GM19023 (cell line): ENCODE data around the gene SLC47A2.
"Not testable (repeated sequence)": the region's sequence is repeated elsewhere in the genome, so short reads cannot be mapped to it uniquely, and the experiment has no call there.

Source experiments
- ATAC-seq: cut with Tn5 transposase; IDR thresholded peaks from one replicate; pipeline ENCODE4 v1.9.1; 2021; ENCODE audit warnings: mild to moderate bottlenecking, moderate library complexity; ENCODE audit not compliant: unreplicated experiment

SLC47A2 gene

DNA sequence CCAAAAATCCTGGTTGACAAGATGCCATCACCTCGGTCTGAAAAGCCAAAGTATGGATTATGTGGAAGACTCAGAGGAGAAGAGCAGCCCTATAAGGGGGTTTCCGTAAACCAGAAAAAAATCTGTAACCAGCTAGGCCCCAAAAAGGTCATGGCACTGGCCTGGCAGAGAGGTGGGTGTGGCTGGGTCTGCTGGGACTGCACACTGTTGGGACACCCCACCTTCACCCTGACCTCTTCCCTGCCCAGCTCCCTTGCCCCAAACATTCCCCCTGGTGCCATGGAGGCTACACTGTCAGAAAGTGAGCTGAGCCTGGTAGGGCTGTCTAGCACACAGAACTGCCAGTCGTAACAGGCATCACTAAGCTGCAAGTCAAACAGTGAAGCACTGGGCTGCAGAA lies 6.5 kb downstream of the SLC47A2 start:
- no peak for ATAC-seq

GRCh38 chr17:19708431-19709175 lies 7.8 kb downstream of the SLC47A2 start:
- no peak for ATAC-seq

- no peak for ATAC-seq
Observed at GRCh38 chr17:19707728-19708221, 8.6 kb downstream of the SLC47A2 start.

DNA sequence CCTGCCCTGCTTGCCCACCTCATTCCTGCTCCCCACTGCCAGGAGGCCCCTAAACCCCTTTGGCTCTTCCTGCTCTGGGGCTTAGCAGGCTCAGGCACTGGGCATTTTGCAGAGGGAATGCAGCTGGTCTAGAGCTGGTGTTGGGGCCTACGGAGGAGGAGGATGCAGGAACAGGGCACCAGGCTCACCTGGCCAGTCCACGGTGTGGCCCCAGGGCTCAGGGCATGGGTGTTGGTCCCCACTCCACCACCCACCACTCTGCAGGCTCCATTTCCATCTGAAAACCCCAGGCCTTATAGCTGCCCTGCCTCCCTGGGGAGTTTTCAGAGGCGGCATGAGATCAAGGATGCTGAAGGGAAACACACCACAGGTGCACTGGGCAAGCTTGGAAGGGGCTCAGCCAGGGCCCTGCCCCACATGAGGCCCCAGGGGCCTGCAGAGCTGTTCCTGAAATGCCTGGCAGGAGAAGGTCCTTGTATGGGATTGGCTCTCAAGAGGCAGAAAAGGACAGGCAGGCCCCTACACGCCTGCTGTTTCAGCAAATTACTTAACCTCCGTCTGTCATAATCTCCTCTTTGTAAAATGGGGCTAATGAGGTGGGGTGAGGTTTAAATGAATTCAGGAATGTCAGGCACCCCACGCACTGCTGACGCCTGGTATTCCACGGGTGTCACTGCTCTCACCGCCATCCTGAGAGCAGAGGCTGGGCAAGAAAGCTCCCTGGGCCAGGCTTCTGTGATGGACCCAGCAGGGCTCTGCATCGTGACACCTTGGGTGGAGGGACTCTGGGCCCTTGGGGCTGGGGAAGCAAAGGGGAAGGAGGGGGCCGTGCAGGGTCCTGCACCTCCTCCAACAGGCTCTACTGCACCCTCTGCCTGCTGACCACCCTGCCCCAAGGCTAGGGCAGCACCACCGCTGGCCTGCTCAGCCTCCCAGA lies 9.3 kb downstream of the SLC47A2 start:
- no peak for ATAC-seq

DNA sequence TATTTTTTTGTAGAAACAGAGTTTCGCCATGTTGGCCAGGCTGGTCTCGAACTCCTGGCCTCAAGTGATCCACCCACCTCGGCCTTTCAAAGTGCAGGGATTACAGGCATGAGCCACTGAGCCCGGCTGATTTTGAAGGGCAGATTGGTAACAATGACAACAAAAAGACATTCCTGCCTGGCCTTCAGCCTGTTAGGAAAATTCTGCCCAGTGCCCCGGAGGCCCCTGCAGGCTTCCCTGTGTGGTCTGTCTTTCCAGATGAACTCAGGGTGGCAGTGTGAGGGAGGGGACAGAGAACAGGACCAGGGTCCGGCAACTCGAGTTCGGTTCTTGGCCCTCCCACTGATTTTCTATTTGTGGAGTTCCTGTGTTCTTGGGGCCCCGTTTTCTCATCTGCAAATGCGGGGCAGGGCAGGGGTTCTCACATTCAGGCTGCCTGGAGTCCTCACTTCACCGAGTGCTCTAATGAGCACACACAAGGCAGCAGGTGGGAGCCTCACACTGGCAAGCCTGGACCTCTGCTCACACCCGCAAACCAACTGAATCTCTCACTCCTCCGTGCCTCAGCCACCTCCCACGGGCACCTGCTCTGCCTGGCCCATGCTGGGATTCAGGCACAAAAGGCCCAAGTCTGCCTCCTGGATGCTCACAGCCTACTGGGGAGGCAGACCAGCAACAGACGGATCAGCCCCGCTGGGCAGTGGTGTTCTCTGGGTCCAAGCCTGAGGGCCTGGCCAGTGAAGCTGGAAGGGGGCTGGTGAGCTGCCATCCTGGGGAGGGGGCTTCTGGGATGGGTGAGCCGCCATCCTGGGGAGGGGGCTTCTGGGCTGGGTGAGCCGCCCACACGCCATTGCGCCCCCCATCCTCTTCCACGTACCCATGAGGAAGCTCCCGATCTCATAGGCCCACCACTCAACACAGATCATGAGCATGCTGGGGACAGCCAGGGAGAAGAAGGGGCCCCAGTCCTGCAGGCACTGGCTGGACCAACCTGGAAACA lies 10.3 kb downstream of the SLC47A2 start:
- ATAC-seq: no peak

DNA sequence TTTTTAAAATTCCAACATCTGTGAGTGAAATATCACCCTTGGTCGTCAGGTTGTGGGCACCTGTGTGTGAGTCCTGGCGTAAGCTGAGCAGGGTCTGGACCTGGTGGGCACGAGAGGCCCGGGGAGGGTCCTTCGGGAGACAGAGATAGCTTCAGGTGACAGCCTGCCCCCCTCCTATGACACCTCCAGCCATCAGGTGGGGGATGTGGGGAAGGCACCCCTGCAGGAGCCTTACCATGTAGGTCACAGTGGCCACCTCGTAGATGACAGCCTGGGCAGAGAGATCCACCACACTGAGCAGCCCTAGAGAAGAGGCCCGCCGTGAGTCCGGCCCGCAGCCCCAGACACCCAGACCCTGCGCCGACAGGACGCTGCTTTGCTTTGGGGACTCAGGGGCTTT lies 11.2 kb downstream of the SLC47A2 start:
- ATAC-seq: no peak

GRCh38 chr17:19703828-19704613 lies 12.4 kb downstream of the SLC47A2 start:
- no peak for ATAC-seq

DNA sequence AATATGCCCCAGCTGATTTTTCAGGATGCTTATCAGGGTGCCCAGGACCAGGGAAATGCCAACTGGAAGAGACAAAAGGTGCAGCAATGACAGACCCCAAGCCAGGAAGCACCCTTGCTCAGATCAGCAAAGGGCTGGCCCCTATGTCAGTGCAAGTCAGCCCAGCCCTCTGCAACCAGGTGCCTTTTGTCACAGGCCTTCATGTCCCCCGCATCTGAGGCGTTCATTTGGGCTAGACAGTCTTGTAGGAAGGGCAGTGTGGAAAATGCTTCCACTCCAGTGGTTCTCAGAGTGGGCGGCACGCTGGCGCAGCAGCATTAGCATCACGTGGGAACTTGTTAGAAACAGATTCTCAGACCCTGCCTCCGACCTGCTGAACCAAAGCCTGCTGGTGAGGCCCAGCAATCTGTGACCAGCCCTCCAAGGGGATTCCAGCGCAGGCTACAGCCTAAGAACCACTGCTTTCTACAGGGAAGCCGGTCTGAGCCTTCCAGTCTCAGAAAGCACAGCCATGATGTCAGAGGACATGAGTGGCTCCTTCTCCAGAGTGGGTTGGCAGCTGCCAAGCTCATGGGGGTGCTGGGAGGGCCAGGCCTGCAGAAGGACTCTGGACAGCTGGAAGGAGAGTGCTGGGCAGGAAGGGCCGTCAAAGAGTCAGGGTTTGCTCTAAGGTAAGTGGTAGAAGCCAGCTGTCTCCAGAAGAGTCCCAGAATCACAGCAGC lies 13.1 kb downstream of the SLC47A2 start:
- no peak for ATAC-seq

- no peak for ATAC-seq
Observed at GRCh38 chr17:19702217-19702641, 14.2 kb downstream of the SLC47A2 start.

GRCh38 chr17:19686400-19687090 lies 29.8 kb downstream of the SLC47A2 start:
- no peak for ATAC-seq

DNA sequence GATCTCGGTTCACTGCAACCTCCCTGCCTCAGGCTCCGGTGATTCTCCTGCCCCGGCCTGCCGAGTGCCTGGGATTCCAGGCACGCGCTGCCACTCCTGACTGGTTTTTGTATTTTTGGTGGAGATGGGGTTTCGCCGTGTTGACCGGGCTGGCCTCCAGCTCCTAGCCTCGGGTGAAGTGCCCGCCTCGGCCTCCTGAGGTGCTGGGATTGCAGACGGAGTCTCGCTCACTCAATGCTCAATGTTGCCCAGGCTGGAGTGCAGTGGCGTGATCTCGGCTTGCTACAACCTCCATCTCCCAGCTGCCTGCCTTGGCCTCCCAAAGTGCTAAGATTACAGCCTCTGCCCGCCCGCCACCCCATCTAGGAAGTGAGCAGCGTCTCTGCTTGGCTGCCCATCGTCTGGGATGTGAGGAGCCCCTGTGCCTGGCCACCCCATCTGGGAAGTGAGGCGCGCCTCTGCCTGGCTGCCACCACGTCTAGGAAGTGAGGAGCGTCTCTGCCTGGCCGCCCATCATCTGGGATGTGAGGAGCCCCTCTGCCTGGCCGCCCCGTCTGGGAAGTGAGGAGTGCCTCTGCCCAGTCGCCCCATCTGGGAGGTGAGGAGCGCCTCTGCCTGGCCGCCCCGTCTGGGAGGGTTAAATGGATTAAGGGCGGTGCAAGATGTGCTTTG lies 31.3 kb downstream of the SLC47A2 start:
- not testable (repeated sequence) for ATAC-seq

DNA sequence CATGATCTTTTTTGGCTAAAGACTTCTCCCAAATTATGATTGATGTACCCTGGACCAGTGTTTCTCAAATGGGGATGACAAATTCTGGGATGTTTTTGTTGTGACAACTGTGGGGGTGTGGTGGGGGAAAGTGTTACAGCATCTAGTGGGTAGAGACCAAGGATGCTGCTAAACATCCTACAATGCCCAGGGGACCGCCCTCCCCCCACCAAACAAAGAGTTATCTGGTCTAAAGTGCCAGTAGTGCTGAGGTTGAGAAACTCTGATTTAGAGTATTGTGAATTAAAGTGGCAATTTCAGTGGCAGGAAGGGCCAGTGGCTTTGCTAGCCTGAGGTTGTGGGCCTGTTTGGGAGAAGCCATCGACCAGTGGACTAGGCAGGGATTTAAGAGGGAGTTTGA lies 33.3 kb downstream of the SLC47A2 start:
- ATAC-seq: no peak

DNA sequence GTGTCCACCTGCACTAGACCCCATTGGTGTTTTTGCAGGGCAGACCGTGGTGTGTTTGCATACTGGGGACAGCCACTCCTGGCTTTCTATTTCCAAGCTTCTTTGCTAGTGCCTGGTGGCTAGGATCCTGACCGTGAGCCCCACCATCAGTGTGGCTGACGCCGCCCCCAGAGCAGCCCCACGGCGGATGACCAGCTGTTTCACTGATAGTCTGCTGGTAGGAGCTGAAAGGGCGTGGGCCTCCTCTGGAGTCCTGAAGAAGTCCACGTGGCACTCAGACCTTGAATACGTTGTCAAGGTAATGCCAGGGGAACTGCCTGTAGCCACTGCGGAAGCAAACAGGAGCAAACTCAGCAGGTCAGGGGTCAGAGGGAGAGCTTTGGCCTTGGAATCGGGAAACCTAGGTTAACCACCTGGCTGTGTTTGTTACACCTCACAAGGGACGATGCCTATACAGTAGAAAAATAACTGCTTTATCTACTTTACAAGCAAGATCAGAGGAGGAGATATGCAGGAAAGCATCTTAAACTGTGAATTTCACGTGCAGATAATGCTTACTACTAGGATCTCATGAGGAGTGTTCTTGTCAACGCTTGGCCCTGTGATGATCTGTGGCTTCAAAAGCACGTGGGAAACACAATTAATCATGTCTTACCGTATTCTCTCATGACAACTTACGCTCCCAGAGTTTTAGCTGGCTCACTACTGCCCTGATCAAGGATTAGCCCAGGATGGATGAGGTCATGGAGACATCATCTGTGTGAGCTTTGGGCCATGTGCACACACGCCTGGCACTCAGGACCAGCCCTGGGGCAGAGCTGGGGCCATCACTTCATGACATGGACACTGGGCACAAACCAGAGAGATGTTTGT lies 37.6 kb downstream of the SLC47A2 start:
- no peak for ATAC-seq

- ATAC-seq: no peak
Observed at GRCh38 chr17:19677736-19678379, 38.5 kb downstream of the SLC47A2 start.

GRCh38 chr17:19676896-19677295 lies 39.5 kb downstream of the SLC47A2 start:
- ATAC-seq: no peak

DNA sequence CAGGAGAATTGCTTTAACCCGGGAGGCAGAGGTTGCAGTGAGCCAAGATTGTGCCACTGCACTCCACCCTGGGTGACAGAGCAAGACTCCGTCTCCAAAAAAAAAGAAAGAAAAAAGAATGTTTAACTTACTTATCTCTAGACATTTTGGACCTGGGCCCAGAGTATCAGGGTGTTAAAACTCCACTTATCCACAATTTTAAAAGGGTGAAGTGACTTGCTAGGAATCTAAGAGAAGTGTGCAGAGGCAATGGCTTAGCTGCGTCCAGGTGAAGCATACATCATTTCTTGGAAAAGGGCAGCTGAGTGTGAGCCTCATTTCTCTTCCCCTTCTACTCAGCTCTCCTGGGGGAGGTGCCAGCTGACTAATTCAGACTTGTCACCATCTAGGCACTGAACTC lies 42.8 kb downstream of the SLC47A2 start:
- ATAC-seq: no peak
